GM18526 (cell line): ENCODE measurements around the gene NFKBIE.

Source experiments
- POLR2A ChIP-seq: IDR thresholded peaks from 3 replicates; pipeline ENCODE4 v1.6.1; 2011; ENCODE audit not compliant: insufficient read length; ENCODE audit errors: extremely low read depth

The NFKBIE gene

GRCh38 chr6:44257025-44257752 is 8.2 kb downstream of the NFKBIE start, which contains the start of gene SLC35B2:
TSS of gene SLC35B2 (minus strand) at chr6:44257528. CDS start at chr6:44257410, 118 bp downstream.
- TF ChIP-seq POLR2A: peak; percentile 57

- no peak for TF ChIP-seq POLR2A
These were observed 8.7 kb downstream of the NFKBIE start for GRCh38 chr6:44256775-44257024.

GRCh38 chr6:44255871-44256774 is 9.2 kb downstream of the NFKBIE start:
- no peak for TF ChIP-seq POLR2A

- TF ChIP-seq POLR2A: no peak
These were observed 10.1 kb downstream of the NFKBIE start for GRCh38 chr6:44255105-44255808.

- peak; percentile 2 for TF ChIP-seq POLR2A
These were observed 10.9 kb downstream of the NFKBIE start for GRCh38 chr6:44254191-44255104.

GRCh38 chr6:44253307-44254101 is 11.8 kb downstream of the NFKBIE start:
- TF ChIP-seq POLR2A: no peak

GRCh38 chr6:44251576-44252524 is 13.5 kb downstream of the NFKBIE start:
- no peak for TF ChIP-seq POLR2A

GRCh38 chr6:44250718-44251123 is 14.6 kb downstream of the NFKBIE start:
- TF ChIP-seq POLR2A: no peak

GRCh38 chr6:44250067-44250717 is 15.2 kb downstream of the NFKBIE start:
- TF ChIP-seq POLR2A: no peak

- TF ChIP-seq POLR2A: no peak
These were observed 16.1 kb downstream of the NFKBIE start for GRCh38 chr6:44249082-44249748.

- no peak for TF ChIP-seq POLR2A
These were observed 16.8 kb downstream of the NFKBIE start for GRCh38 chr6:44248579-44248978.
